ENCODE measurements around the gene TMOD1.

GRCh38 chr9:97554566-97555075, 53.2 kb downstream of the TMOD1 start:
- TF ChIP-seq SIN3A (IDR thresholded peaks at IDR 0.05; ENCODE audit: borderline replicate concordance, insufficient read depth, low read length) (no peak), POLR2AphosphoS5 (IDR thresholded peaks at IDR 0.05; ENCODE audit: low read depth, low read length) (no peak), TAF1 (IDR thresholded peaks at IDR 0.05; ENCODE audit: borderline replicate concordance, insufficient read depth, low read length) (no peak), REST (IDR thresholded peaks at IDR 0.05; ENCODE audit: insufficient read depth in 1 of 2, low read depth in 2 of 2, low read length in 2 of 2) (no peak), FOXP2 (optimal IDR thresholded peaks at IDR 0.05; ENCODE audit: borderline replicate concordance, extremely low read depth, extremely low read length, insufficient read depth) (no peak)

Measured in PFSK-1 (cell line).